ENCODE data around the gene MLX.

The MLX gene

DNA sequence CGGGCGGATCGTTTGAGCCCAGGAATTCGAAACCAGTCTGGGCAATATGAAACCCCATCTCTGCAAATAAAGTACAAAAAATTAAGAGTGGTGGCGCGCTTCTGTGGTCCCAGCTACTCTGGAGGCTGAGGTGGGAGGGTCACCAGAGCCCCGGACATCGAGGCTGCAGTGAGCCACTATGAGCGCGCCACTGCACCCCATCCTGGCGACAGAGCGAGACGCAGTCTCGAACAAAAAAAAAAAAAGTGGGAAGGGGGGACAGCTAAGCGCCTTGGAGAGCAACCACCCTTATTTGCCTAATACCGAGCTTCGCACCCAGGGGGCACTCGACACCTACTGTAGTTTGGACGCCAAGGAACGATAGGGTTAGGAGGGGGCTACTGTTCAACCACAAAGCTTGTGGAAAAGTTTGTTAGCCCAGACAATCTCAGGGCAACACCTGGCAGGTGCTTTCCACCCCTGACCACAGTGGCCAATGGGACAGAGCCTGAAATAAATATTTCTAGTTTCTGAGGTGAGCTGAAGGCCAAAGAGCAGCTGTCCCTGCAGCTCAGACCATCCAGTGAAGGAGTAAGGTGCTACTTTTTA lies 11.5 kb downstream of the MLX start:
- Histone ChIP-seq H3K27ac (peak overlapping the region; percentile 48), H3K27me3 (replicated peaks) (no peaks in the 10 kb centered on the region), H3K4me3 (ENCODE audit: low read depth, low read length) (peak overlapping the region; percentile 92), H3K36me3 (replicated peaks) (peaks cover 35% of the 10 kb centered on the region)
- DNase-seq, result peak; percentile 61
- in situ Hi-C loops (cut with HindIII; ENCODE audit: low pct_ligation_motif_present, low sequenced_read_pairs), result no loop called here
- TF ChIP-seq, protein P1, sequence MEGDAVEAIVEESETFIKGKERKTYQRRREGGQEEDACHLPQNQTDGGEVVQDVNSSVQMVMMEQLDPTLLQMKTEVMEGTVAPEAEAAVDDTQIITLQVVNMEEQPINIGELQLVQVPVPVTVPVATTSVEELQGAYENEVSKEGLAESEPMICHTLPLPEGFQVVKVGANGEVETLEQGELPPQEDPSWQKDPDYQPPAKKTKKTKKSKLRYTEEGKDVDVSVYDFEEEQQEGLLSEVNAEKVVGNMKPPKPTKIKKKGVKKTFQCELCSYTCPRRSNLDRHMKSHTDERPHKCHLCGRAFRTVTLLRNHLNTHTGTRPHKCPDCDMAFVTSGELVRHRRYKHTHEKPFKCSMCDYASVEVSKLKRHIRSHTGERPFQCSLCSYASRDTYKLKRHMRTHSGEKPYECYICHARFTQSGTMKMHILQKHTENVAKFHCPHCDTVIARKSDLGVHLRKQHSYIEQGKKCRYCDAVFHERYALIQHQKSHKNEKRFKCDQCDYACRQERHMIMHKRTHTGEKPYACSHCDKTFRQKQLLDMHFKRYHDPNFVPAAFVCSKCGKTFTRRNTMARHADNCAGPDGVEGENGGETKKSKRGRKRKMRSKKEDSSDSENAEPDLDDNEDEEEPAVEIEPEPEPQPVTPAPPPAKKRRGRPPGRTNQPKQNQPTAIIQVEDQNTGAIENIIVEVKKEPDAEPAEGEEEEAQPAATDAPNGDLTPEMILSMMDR (IDR thresholded peaks at IDR 0.05; ENCODE audit: low read depth, low read length, missing control alignments), result peak; percentile 85

DNA sequence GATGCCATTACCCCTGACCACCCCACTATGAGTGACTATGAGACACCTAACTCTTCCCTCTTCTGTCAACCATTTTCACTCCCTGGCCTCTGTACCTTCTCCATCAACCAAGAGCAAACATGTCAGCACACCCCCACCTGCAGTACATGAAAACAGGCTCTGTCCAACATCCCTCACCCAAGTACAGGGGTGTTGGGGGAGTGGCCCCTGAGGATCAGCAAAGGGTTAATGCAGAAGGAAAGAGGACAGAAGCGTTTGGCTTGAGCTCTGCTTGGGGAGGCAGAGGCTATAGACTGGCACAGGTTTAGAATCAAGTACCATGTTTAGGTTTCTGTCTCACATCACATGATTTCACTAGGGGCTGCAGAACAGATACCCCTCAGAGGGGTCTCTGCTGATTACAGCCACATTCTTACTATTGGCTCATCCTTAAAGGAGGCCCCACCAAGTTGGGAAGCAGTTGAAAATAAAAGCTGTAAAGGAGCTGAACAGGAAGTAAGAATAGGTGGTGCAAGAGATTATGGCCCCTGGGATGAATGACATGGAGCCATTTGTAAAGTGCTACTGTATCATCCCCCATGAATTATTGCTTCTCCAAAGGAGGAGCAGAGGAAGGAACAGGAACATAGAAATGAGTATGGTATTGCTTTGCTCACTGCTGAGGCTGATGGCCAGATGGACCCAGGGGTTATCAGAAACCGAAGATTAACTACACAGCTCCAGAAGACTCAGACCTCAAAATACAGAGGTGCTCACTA lies 13.1 kb downstream of the MLX start:
- peaks cover 39% of the 10 kb centered on the region for H3K36me3 ChIP-seq (replicated peaks)

DNA sequence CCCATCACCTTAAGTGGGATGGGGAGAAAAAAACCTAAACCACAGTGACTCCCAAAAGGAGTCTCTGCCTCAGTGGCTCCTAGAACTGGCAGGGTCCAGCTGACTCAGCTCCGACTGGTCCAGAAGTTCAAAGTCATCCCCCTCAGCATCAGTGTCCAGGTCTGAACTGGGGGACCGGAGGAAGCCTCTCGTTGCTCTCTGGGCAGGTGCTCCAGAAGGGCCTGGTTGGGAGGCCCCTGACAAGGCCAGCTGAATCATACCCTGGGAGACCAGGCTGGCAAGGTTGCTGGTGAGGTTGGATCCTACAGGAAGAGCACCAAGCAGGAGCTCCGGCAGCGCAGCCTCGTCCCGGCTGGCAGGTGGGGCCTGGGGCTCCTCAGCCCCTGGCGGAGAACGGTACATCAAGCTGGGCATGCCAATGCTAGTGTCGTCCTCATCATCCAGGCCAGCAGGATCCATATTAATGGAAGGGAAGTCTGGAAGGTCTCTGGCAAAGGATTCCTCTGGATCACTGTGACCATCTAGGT lies 14.9 kb downstream of the MLX start:
- Histone ChIP-seq H3K27me3 (replicated peaks) (no peaks in the 10 kb centered on the region), H3K4me3 (ENCODE audit: low read depth, low read length) (no peak overlapping the region), H3K36me3 (replicated peaks) (peaks cover 50% of the 10 kb centered on the region), H3K27ac (no peak overlapping the region)
- no peak for DNase-seq
- in situ Hi-C loops (cut with HindIII; ENCODE audit: low pct_ligation_motif_present, low sequenced_read_pairs), result no loop called here
- TF ChIP-seq, protein P1 (IDR thresholded peaks at IDR 0.05; ENCODE audit: low read depth, low read length, missing control alignments), result no peak

More for the DNA sequence above, 13.1 kb downstream of the MLX start:
- H3K27ac ChIP-seq, result no peak overlapping the region
- H3K4me3 ChIP-seq (ENCODE audit: low read depth, low read length), result no peak overlapping the region
- H3K27me3 ChIP-seq (replicated peaks), result no peaks in the 10 kb centered on the region
- in situ Hi-C loops (cut with HindIII; ENCODE audit: low pct_ligation_motif_present, low sequenced_read_pairs), result no loop called here
- TF ChIP-seq, protein P1 (IDR thresholded peaks at IDR 0.05; ENCODE audit: low read depth, low read length, missing control alignments), result no peak
- DNase-seq, result no peak

DNA sequence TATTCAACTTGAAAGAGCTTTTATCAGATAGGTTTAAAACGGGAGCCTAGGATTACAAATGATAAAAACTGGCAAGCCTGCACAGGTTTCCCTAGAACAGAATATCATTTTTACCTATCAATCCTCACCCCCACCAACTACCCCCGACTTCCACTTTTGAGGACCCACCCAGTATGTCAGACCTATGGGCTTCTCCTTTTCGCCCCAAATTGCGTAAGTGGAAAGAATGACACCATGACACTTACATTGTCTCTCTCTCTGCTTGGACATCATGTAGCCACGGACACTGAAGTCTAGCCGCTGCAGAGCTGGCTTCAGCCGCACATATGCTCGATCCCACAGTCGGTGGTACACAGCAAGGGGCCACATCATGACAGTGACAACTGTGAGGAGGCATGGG lies 18.0 kb downstream of the MLX start:
- in situ Hi-C loops (cut with HindIII; ENCODE audit: low pct_ligation_motif_present, low sequenced_read_pairs), result no loop called here
- no peaks in the 10 kb centered on the region for H3K27me3 ChIP-seq (replicated peaks)
- H3K27ac ChIP-seq, result no peak overlapping the region
- no peak overlapping the region for H3K4me3 ChIP-seq (ENCODE audit: low read depth, low read length)
- TF ChIP-seq, protein P1 (IDR thresholded peaks at IDR 0.05; ENCODE audit: low read depth, low read length, missing control alignments), result no peak
- peaks cover 66% of the 10 kb centered on the region for H3K36me3 ChIP-seq (replicated peaks)
- DNase-seq, result no peak

DNA sequence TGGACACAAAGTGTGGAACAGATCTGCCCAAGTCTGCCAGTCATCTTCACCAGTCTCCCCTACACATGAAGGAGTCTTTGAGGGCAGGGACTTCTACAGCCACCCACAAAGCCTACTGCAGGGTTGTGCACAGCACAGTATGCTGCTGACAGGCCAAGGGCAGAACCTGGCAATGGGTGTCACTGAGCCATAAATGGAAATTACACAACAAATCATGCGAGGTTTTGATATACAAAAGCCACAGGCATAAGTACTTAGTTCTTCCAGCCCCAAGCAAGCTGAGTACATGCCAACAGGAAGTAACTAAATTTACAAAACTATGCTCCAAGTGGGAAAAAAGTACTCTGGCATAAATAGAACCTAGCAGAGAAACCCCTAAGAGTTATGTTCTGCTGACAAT lies 18.5 kb downstream of the MLX start:
- no peak overlapping the region for H3K4me3 ChIP-seq (ENCODE audit: low read depth, low read length)
- no peak overlapping the region for H3K27ac ChIP-seq
- TF ChIP-seq, protein P1 (IDR thresholded peaks at IDR 0.05; ENCODE audit: low read depth, low read length, missing control alignments), result no peak
- no peak for DNase-seq
- peaks cover 67% of the 10 kb centered on the region for H3K36me3 ChIP-seq (replicated peaks)
- in situ Hi-C loops (cut with HindIII; ENCODE audit: low pct_ligation_motif_present, low sequenced_read_pairs), result no loop called here
- no peaks in the 10 kb centered on the region for H3K27me3 ChIP-seq (replicated peaks)

All from brain microvascular endothelial cell (primary cell).